OCI-LY3 (cell line): ENCODE measurements around the gene CMTM6.
"Not testable (repeated sequence)": the region's sequence is repeated elsewhere in the genome, so short reads cannot be mapped to it uniquely, and the experiment has no call there.

Experiments used
- H2AFZ ChIP-seq: fragments of 200-600, 300-600 bp; shearing (Covaris generic); 2 replicates; pipeline ENCODE4 v1.6.0; 2014; ENCODE audit warnings: antibody characterized with exemption, low read depth, low read length
- H3K27ac ChIP-seq: fragments of 200-600, 300-600 bp; sonication (generic); 2 replicates; pipeline ENCODE4 v1.5.1; 2014; ENCODE audit warnings: mild to moderate bottlenecking, low read length, moderate library complexity, mixed read lengths
- H3K27me3 ChIP-seq: fragments of 200-600, 300-600 bp; sonication (generic); 2 replicates; pipeline ENCODE4 v1.6.1; 2014; ENCODE audit warnings: low read depth, low read length, mixed read lengths
- H3K36me3 ChIP-seq: fragments of 200-600, 300-600 bp; sonication (generic); replicated peaks from 2 replicates; pipeline ENCODE3; 2014; ENCODE audit warnings: low read depth, low read length, mixed read lengths
- H3K4me1 ChIP-seq: fragments of 300-600, 200-600 bp; sonication (generic); 2 replicates; pipeline ENCODE4 v1.6.1; 2014; ENCODE audit warnings: low read length, mixed read lengths
- H3K4me2 ChIP-seq: fragments of 200-600, 300-600 bp; sonication (generic); 2 replicates; pipeline ENCODE4 v1.6.1; 2014; ENCODE audit warnings: low read length, mixed read lengths
- H3K4me3 ChIP-seq: fragments of 300-600, 200-600 bp; sonication (generic); 2 replicates; pipeline ENCODE4 v1.5.1; 2014; ENCODE audit warnings: antibody characterized with exemption, mild to moderate bottlenecking, low read length, moderate library complexity
- H3K79me2 ChIP-seq: fragments of 300-600, 200-600 bp; shearing (Covaris generic); 2 replicates; pipeline ENCODE4 v1.6.1; 2014; ENCODE audit warnings: mild to moderate bottlenecking, low read length, mixed read lengths
- H3K9ac ChIP-seq: fragments of 300-600, 200-600 bp; shearing (Covaris generic); 2 replicates; pipeline ENCODE4 v1.6.0; 2014; ENCODE audit warnings: mild to moderate bottlenecking, low read length, moderate library complexity
- H3K9me3 ChIP-seq: fragments of 200-600, 300-600 bp; shearing (Covaris generic); 2 replicates; pipeline ENCODE4 v1.6.1; 2014; ENCODE audit warnings: low read length, mixed read lengths; ENCODE audit not compliant: insufficient read depth
- H4K20me1 ChIP-seq: fragments of 200-600, 300-600 bp; sonication (generic); 2 replicates; pipeline ENCODE4 v1.6.1; 2016; ENCODE audit warnings: low read length, mixed read lengths; ENCODE audit not compliant: insufficient read depth
- CTCF ChIP-seq: fragments of 200-600, 300-600 bp; sonication (generic); IDR thresholded peaks from 2 replicates; pipeline ENCODE4 v1.5.1; 2014; ENCODE audit warnings: antibody characterized with exemption, low read length, low read depth
- EZH2phosphoT487 ChIP-seq: fragments of 200-600 bp; shearing (Covaris generic); IDR thresholded peaks from 2 replicates; pipeline ENCODE4 v1.6.1; 2018; ENCODE audit warnings: antibody characterized with exemption, mixed run types, low read depth

Gene CMTM6

GRCh38 chr3:32443478-32443877 lies 59.2 kb downstream of the CMTM6 start:
- H3K27ac ChIP-seq: no peak overlapping the region
- peaks cover 5% of the 10 kb centered on the region; the same call in 1 of the 2 replicates for H3K79me2 ChIP-seq
- no peak overlapping the region for H2AFZ ChIP-seq
- peaks cover 3% of the 10 kb centered on the region; the same call in 1 of the 2 replicates for H3K27me3 ChIP-seq
- H3K4me1 ChIP-seq: peaks cover 49% of the 10 kb centered on the region
- H3K4me3 ChIP-seq: no peak overlapping the region
- no peaks in the 10 kb centered on the region; the same call in 1 of the 2 replicates for H3K9me3 ChIP-seq
- TF ChIP-seq EZH2phosphoT487: no peak
- TF ChIP-seq CTCF: no peak
- H3K9ac ChIP-seq: no peak overlapping the region
- H3K36me3 ChIP-seq: peaks cover 25% of the 10 kb centered on the region
- H4K20me1 ChIP-seq: no peaks in the 10 kb centered on the region
- H3K4me2 ChIP-seq: no peak overlapping the region

DNA sequence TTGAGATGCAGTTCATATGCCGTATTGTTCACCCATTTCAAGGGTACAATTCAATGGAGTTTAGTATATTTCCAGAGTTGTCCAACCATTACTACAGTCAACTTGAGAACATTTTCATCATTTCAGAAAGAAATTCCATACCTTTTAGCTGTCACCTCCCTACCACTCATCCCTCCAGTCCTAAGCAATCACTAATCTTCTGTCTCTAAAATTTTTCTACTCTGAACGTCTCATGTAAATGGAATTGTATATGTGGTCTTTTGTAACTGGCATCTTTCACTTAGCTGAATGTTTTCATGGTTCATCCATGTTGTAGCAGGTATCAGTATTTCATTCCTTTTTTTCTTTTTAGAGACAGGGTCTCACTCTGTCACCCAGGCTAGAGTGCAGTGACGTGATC lies 59.9 kb downstream of the CMTM6 start:
- peaks cover 25% of the 10 kb centered on the region for H3K36me3 ChIP-seq
- no peaks in the 10 kb centered on the region for H4K20me1 ChIP-seq
- no peak overlapping the region for H3K9ac ChIP-seq
- H3K27me3 ChIP-seq: peaks cover 6% of the 10 kb centered on the region
- H3K79me2 ChIP-seq: peaks cover 5% of the 10 kb centered on the region; the same call in 1 of the 2 replicates
- peaks cover 56% of the 10 kb centered on the region for H3K4me1 ChIP-seq
- H3K9me3 ChIP-seq: no peaks in the 10 kb centered on the region; the same call in 1 of the 2 replicates
- H2AFZ ChIP-seq: no peak overlapping the region
- peak overlapping the region; percentile 35 for H3K4me2 ChIP-seq
- H3K27ac ChIP-seq: peak overlapping the region; percentile 9; the same call in 1 of the 2 replicates
- TF ChIP-seq CTCF (no peak), EZH2phosphoT487 (no peak)
- H3K4me3 ChIP-seq: no peak overlapping the region

DNA sequence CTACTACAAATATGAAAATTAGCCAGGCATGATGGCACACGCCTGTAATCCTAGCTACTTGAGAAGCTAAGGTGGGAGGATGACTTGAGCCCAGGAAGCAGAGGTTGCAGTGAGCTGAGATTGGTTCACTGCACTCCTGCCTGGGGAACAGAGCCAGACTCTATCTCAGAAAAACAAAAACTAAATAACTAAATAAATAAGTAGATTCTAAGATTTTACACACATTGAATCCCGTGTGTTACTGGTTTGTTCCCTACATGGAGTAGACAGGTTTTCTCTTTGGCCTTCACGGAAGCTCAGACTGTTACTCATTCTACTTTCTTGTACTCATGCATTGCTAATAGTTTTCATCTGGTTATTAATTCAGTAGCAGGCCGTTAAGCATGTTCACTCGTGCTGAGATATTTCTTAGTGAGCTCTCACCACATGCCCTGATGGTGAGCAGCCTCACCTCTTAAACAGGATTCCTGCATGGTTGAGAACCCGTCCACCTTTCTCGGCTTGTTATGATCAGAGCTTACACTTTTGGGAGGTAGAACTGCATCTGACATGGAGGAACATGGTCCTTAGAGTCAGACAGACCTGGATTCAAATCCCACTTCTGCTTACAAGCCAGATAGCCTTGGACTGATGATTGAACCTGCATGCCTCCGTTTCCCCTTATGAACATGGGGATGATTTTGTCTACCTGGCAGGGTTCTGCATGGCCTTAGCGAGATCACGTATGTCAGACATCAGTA lies 61.9 kb downstream of the CMTM6 start:
- H2AFZ ChIP-seq: no peak overlapping the region
- peak overlapping the region; percentile 45; the same call in 1 of the 2 replicates for H3K9ac ChIP-seq
- H3K4me2 ChIP-seq: peak overlapping the region; percentile 41
- no peaks in the 10 kb centered on the region; the same call in 1 of the 2 replicates for H3K9me3 ChIP-seq
- TF ChIP-seq EZH2phosphoT487 (no peak), CTCF (no peak)
- H3K27me3 ChIP-seq: peaks cover 6% of the 10 kb centered on the region
- H3K27ac ChIP-seq: peak overlapping the region; percentile 85
- H3K36me3 ChIP-seq: peaks cover 21% of the 10 kb centered on the region
- H3K4me1 ChIP-seq: peaks cover 76% of the 10 kb centered on the region
- H3K4me3 ChIP-seq: peak overlapping the region; percentile 15
- no peaks in the 10 kb centered on the region for H4K20me1 ChIP-seq
- peaks cover 5% of the 10 kb centered on the region; the same call in 1 of the 2 replicates for H3K79me2 ChIP-seq

- Histone ChIP-seq H3K4me2 (peak overlapping the region; percentile 41), H3K4me3 (peak overlapping the region; percentile 2; the same call in 1 of the 2 replicates), H3K9ac (peak overlapping the region; percentile 45; the same call in 1 of the 2 replicates), H3K4me1 (peaks cover 90% of the 10 kb centered on the region), H3K36me3 (peaks cover 17% of the 10 kb centered on the region), H3K27ac (peak overlapping the region; percentile 85)
- H4K20me1 ChIP-seq, H2AFZ ChIP-seq, H3K9me3 ChIP-seq, H3K27me3 ChIP-seq, H3K79me2 ChIP-seq: not testable (repeated sequence)
These were observed 63.2 kb downstream of the CMTM6 start for GRCh38 chr3:32439421-32439820.
